Esophagus squamous epithelium (tissue), 5 donors: ENCODE data around the gene ESRRB. TPM values are rescaled to one million over a fixed set of nuclear protein-coding genes. Genes with fewer than 3 reads are reported as not detected.

Experiments
- DNase-seq: peaks from one replicate; lab custom pipeline; 2025; lab: John Stamatoyannopoulos, UW
- H3K27ac ChIP-seq, 4 donors: fragments of 200-600 bp; sonication (generic); one replicate each; pipeline ENCODE4 v1.5.1; 2016 to 2019; ENCODE audit warnings: mild to moderate bottlenecking in 1 of 4
- H3K27me3 ChIP-seq, 4 donors: fragments of 200-600 bp; sonication (generic); 1 replicate in 3 of 4; 2 replicates in 1 of 4; pipeline versions ENCODE4 v1.5.1 to v1.6.0; 2017 to 2021; ENCODE audit warnings: antibody characterized with exemption in 1 of 4
- H3K36me3 ChIP-seq, 3 donors: fragments of 200-600 bp; sonication (generic); one replicate each; pipeline ENCODE4 v1.5.1; 2016 to 2019
- H3K4me1 ChIP-seq, 3 donors: fragments of 200-600 bp; sonication (generic); one replicate each; pipeline ENCODE4 v1.5.1; 2017 to 2019
- H3K4me3 ChIP-seq, 4 donors: fragments of 200-600 bp; sonication (generic); 1 replicate in 3 of 4; 2 replicates in 1 of 4; pipeline ENCODE4 v1.5.1; 2016 to 2019; ENCODE audit warnings: mild to moderate bottlenecking in 2 of 4, moderate library complexity in 1 of 4
- H3K9me3 ChIP-seq, 3 donors: fragments of 200-600 bp; sonication (generic); one replicate each; pipeline ENCODE4 v1.5.1; 2016 to 2019
- CTCF ChIP-seq, 6 experiments: fragments of 450-650 bp in 4 of 6; fragments of 200-600 bp in 2 of 6; sonication (generic) in 2 of 6; IDR thresholded peaks; one replicate each; pipeline ENCODE4 v1.5.1; 2016 to 2019; ENCODE audit warnings: antibody characterized with exemption in 6 of 6, mild to moderate bottlenecking in 4 of 6, moderate library complexity in 4 of 6
- POLR2A ChIP-seq, 4 donors: fragments of 450-650 bp; IDR thresholded peaks; one replicate each; pipeline ENCODE4 v1.6.1; 2017; ENCODE audit warnings: antibody characterized with exemption in 4 of 4, mild to moderate bottlenecking in 4 of 4, moderate library complexity in 3 of 4
- WGBS, 2 donors: methylation state at CpG; one replicate each; pipeline ENCODE4 v1.1.5; 2018; 5-methylcytosine and 5-hydroxymethylcytosine counted together
- intact Hi-C: fragments of 100-400 bp; cut with DNase I; formaldehyde crosslinking; loops from one replicate; pipeline ENCODE4 v1.15.0; 2022
- total RNA-seq, 4 donors: library from RNA; depleted of rRNA; stranded (reverse); fragments of >200 nt; gene quantifications; one replicate each; pipeline ENCODE4 v1.1.0, GENCODE V29; 2016
- donor health status: DM: yes; HTN: yes; CAD: no.

ESRRB gene
- total RNA-seq, 4 donors from 2014 or later = not detected

GRCh38 chr14:76329951-76330350, 46.0 kb upstream of the ESRRB start:
- intact Hi-C loops = no loop called here
- WGBS, 2 donors = 16 to 71% methylated on average over 5 to 6 of the region's 12 CpGs

GRCh38 chr14:76330411-76331327, 45.3 kb upstream of the ESRRB start:
- 42 to 56% methylated on average over 10 to 12 of the region's 17 CpGs for WGBS, 2 donors
- no peak overlapping the region for H3K27ac ChIP-seq
- no peaks in the 10 kb centered on the region for H3K36me3 ChIP-seq
- no peaks in the 10 kb centered on the region for H3K4me1 ChIP-seq
- DNase-seq = no peak
- H3K9me3 ChIP-seq = no peaks in the 10 kb centered on the region
- H3K27me3 ChIP-seq = peaks cover 0 to 49% (median 0%) of the 10 kb centered on the region in 4 donors
- no peak for TF ChIP-seq POLR2A (IDR thresholded peaks at IDR 0.05)
- no peak for TF ChIP-seq CTCF (IDR thresholded peaks at IDR 0.05)
- intact Hi-C loops = no loop called here
- H3K4me3 ChIP-seq = no peak overlapping the region

More at GRCh38 chr14:76329951-76330350, 46.0 kb upstream of the ESRRB start:
- Histone ChIP-seq H3K4me1 (no peaks in the 10 kb centered on the region), H3K36me3 (no peaks in the 10 kb centered on the region), H3K9me3 (no peaks in the 10 kb centered on the region), H3K27ac (no peak overlapping the region), H3K27me3 (peaks cover 0 to 49% (median 0%) of the 10 kb centered on the region in 4 donors), H3K4me3 (no peak overlapping the region)
- TF ChIP-seq CTCF (IDR thresholded peaks at IDR 0.05) (no peak), POLR2A (IDR thresholded peaks at IDR 0.05) (no peak)
- DNase-seq = no peak

GRCh38 chr14:76331328-76332011, 44.5 kb upstream of the ESRRB start:
- WGBS, 2 donors = 52 to 60% methylated on average over 8 to 9 of the region's 10 CpGs
- intact Hi-C loops = no loop called here
- Histone ChIP-seq H3K36me3 (no peaks in the 10 kb centered on the region), H3K4me3 (no peak overlapping the region), H3K27me3 (peaks cover 0 to 53% (median 0%) of the 10 kb centered on the region in 4 donors), H3K9me3 (no peaks in the 10 kb centered on the region), H3K4me1 (no peaks in the 10 kb centered on the region), H3K27ac (no peak overlapping the region)
- TF ChIP-seq POLR2A (IDR thresholded peaks at IDR 0.05) = no peak
- TF ChIP-seq CTCF (IDR thresholded peaks at IDR 0.05) = no peak
- DNase-seq = no peak

- intact Hi-C loops = no loop called here
- WGBS, 2 donors = 88 to 89% methylated on average over 6 of the region's 6 CpGs
- peaks cover 0 to 53% (median 0%) of the 10 kb centered on the region in 4 donors for H3K27me3 ChIP-seq
- no peak overlapping the region for H3K27ac ChIP-seq
- H3K4me1 ChIP-seq = no peaks in the 10 kb centered on the region
- H3K9me3 ChIP-seq = no peaks in the 10 kb centered on the region
- TF ChIP-seq POLR2A (IDR thresholded peaks at IDR 0.05) = no peak
- TF ChIP-seq CTCF (IDR thresholded peaks at IDR 0.05) = no peak
- no peak for DNase-seq
- H3K36me3 ChIP-seq = no peaks in the 10 kb centered on the region
- no peak overlapping the region for H3K4me3 ChIP-seq
These were observed 42.3 kb upstream of the ESRRB start for GRCh38 chr14:76333664-76334063.

GRCh38 chr14:76334316-76334715, 41.6 kb upstream of the ESRRB start:
- no peaks in the 10 kb centered on the region for H3K4me1 ChIP-seq
- H3K4me3 ChIP-seq = no peak overlapping the region
- H3K27me3 ChIP-seq = peaks cover 0 to 53% (median 0%) of the 10 kb centered on the region in 4 donors
- H3K9me3 ChIP-seq = no peaks in the 10 kb centered on the region
- TF ChIP-seq POLR2A (IDR thresholded peaks at IDR 0.05) (no peak), CTCF (IDR thresholded peaks at IDR 0.05) (no peak)
- 87 to 94% methylated on average over 5 to 7 of the region's 11 CpGs for WGBS, 2 donors
- H3K36me3 ChIP-seq = no peaks in the 10 kb centered on the region
- DNase-seq = no peak
- intact Hi-C loops = no loop called here
- no peak overlapping the region for H3K27ac ChIP-seq
